Measurements from ENCODE around the gene OSTF1.

- TF ChIP-seq CTCF (IDR thresholded peaks at IDR 0.05) (no peak), POLR2AphosphoS5 (IDR thresholded peaks at IDR 0.05) (no peak)
Measured at GRCh38 chr9:75101004-75101588, 12.8 kb downstream of the OSTF1 start.

All from sigmoid colon (tissue), 4 donors.